RKO (cell line): ENCODE measurements around the gene UNC5A.

Experiments
- DNase-seq: peaks from one replicate; pipeline ENCODE4 v3.0.0-alpha.2; 2016; ENCODE audit warnings: low spot score

The UNC5A gene

GRCh38 chr5:176800024-176800423, 10.3 kb upstream of the UNC5A start:
- no peak for DNase-seq

DNA sequence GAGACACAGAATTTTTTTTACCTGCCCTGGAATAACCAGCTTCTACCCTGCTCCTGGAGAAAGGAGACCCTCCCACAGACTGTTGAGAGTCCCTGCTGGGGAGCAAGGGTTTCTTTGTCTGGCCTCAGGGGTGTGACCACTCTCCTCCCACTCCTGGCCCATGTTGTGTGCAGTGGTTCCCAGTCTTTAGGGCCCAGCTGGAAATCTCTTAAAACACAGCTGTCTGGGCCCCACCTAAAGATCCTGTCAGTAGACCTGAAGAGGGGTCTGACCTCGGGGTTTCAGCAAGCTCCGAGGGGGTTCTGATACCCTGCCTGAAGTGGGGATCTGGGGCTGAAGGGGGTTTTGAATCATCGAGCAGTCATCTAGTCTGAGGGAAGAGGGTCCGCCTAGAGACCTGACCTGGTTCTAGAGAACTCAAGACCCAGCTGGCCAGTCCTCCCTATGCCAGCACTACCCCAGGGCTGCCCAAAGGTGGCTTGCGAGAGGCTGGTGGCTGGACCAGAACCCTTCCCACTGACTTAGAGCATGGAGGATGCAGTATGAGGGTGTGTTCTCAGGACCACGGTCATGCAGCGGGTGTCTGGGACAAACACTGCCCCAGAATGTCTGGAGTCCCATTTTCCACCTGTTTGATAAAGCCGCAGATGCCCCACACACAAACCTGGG, 8.1 kb upstream of the UNC5A start:
- no peak for DNase-seq

GRCh38 chr5:176803068-176803942, 7.1 kb upstream of the UNC5A start:
- no peak for DNase-seq

DNA sequence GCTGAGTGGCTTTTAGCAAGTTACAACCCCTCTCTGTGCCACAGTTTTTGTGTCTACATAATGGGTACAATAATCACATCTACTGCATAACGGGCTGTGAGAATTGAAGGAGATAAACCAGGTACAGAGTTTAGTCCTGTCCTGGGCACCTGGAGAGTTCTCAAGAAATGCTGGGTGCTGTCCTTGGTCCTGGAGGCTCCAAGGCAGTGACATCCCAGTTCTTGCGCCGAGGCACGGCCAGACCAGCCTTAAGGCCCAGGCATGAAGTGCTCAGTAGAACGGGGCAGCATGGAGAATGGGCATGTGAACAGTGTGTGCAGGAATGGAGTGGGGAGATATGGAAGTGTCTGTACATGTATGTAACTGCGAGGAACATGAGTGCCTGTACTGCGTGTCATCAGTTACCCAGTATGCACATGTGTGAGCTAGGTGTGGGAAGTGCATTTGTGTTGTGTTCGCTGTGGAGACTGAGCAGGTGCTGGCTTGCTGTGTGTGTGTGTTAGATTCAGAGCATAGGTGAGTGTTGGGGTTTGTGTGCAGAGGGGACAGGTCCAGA, 6.3 kb upstream of the UNC5A start:
- DNase-seq: peak; percentile 35

GRCh38 chr5:176806137-176806536, 4.2 kb upstream of the UNC5A start:
- peak; percentile 53 for DNase-seq

DNA sequence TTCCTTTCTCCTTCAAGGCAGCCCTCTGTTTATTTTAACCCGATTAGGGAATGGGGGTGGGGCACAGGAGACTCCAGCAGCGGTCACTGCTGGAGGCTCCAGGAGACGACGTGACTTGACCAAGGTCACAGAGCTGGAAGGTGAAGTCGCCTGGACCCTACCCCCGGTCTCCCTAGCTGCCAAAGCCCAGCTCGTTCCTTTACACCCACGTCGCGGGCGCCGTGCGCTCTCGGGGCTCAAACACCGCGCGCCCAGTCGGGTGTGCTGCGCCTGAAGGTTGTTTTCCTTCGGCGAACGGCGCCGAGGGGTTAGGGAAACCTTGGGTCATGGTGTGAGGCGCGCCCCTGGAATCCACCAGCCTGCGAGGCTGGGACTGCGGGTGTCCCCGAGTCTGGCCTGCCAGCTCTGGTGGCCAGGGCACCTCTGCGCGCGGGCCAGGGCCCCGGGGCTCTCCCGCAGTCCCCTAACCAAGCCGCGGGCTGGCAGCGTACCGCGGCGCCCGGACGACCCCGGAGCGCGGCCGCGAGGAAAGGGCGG, 747 bp upstream of the UNC5A start:
- no peak for DNase-seq

DNA sequence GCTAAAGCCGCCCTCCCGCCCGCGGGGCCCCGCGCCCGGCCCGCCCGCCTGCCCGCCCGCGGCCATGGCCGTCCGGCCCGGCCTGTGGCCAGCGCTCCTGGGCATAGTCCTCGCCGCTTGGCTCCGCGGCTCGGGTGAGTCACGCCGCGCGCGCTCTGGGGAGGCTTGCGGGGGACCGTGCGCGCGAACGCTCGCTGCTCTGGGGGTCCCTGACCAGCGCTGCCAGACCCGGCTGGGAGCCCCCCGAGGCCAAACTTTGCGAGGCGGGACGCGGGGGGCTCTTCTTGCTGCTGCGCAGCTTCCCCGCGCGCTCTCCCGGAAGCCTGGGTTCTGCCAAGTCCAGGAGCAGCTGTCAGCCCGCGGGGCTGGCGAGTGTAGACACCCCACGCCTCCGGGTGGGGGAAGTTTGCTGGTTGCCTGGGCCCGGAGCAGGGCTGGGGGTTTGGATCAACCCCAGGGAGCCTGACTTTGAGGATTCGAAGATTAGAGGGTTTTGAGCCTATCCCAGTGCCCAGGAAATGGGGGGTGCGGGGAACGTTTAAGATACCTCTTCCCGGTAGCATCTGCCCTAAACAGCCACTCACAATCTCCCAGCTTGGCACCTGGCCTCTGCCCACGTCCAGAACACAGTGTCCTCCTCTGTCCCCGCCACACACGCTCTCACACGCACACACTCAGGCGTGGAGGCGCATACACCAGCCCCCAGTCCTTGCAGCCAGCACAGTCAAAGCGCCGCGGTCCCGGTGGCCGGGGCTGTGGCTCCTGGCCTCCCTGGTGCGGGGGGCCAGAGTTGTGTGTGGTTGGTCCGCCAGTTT, 535 bp downstream of the UNC5A start:
- peak; percentile 62 for DNase-seq

DNA sequence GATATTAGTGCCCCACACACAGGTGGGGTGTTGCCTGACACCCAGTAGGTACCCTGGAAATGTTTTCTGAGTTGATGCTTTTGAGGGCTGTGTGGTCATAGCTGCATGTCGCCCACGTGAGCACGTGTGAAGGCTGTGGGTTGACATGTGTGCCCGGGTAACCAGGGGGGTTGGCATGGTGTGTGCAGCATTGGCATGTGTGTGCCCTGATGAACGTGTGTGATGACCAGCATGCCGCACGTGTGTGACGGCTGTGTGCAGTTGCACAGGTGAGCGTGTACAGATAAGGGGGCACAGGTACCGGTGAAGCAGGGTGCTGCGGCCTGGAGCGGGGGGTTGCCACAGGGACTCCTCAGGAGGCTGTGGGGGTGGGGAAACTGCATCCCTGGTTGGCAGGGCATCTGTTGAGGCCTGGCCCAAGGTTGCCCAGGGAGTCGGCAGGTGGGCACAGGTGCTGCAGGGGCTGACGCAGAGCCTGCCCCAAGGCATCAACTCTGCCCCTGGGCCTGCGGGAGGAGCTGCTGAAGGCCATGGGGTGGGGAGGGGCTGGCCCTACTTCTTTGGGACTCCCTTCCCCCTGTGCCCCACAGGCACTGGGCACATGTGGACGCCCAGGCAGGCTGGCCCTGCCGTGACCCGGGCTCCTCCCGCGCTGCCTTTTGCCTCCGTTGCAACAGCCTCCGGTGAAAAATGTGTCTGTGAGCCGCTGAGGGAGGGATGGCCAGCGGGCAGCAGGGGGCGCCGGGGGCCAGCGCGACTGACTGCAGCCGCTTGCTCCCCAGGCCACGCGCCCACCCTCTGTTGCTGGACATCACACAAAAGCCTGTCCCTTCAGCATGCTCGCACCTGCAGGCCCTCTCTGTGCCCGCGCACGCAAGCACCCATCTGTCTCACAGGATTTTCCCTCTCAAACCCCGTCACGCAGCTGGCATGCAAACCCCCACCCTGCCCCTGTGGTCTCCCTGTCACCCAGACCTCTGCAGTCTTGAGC, 2.2 kb downstream of the UNC5A start:
- no peak for DNase-seq

- DNase-seq: no peak
Measured at GRCh38 chr5:176813587-176814312, 3.4 kb downstream of the UNC5A start.

DNA sequence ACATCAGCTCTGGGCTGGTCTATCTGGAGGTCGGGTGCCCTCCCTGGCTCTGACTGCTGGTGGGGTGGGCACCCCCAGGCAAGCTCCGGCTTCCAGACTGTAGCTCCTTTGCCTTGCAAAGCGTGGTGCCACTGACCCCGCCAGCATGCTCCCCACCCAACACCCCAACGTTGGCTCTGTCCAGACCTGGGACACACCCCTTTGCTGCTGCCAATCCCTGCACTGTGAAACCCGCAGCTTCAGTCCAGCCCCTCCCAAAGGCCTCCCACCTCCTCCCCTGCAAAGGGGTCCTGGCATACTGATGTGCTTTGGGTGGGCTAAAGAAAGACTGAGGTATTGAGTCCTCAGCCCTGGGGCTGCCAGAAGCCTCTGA, 3.9 kb downstream of the UNC5A start:
- no peak for DNase-seq

DNA sequence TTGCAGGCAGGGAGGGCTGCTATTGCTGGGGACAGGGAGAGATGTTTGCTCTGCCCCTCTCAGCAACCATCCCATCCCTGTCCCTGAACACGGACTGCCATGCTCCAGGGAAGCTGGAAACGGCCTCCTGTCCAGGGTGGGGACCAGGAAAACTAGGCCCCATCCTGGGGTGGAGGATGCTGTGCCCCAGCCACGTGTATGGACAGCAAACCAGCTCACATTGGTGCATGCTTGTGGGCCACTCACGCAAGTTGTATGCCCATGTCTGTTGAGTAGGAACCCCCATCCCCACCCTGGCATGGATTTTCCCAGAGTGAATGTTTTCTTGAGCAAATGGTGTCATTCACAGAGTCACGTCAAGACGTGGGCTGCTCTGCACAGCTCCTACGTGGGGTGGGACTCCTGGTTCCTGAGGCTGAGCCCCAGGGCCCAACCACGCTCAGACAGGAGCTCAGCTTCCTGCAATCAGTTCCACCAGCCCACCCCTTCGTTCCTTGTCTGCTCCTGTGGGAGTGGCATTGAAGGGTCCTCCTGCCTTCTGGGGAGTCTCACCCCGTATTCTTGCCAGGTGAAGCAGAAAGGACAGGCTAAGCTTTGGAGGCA, 4.6 kb downstream of the UNC5A start:
- DNase-seq: no peak

DNA sequence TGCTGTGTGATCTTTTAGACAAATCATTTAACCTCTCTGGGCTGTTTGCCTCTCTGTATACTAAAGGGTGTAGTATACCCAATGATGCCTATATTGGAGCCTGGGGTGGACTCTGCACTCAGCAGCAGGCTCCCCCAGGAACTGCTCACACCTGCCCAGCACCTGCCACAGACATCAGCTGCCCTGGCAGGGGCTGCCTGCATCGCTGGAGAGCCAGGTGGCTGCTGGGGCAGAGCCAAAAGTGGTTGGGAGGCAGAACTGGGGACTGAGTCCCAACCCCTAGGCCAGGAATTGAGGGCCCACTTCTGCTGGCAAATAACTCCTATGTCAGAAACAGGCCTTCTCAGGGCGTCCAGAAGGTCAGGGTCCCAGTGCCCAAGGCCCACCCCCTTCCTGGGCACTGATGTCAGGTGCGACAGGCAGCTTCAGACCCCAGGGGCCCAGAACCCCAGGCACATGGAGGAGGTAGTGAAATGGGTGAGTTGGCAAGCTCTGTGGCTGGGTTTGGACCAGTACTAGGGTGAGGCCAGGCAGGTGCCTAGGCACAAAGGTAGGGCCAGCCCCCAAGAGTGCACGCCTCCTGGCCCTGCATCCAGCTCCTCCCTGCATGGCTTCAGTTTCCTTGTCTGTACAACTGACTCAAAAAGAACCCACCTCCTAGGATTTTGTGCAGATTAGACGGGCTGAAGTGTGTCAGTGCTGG, 5.8 kb downstream of the UNC5A start:
- DNase-seq: no peak

GRCh38 chr5:176816791-176817347, 6.5 kb downstream of the UNC5A start:
- no peak for DNase-seq

DNA sequence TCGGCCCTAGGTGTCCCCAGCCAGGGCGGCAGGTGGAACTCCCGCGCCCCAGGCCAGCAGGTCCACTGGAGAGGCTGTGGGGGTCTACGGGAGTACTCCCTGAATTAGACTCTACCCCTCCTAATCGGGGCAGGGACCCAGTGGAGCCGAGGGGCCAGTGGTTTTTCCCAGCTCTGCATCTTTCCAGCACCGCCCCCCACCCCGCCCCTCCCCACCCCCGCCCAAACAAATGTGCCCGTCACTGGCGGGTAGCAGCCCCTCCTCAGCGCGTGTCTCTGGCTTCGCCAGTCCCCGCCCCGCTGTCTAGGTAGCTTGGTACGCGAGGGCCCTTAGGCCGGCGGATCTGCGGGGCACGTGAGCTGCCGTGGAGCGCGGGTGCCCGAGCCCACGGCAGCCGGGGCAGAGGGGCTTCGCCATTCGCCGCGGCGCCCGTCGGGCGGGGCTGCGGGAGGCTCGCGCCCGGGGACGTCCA, 7.0 kb downstream of the UNC5A start:
- no peak for DNase-seq

- no peak for DNase-seq
Measured at GRCh38 chr5:176817841-176818377, 7.5 kb downstream of the UNC5A start.

- no peak for DNase-seq
Measured at GRCh38 chr5:176818391-176819098, 8.2 kb downstream of the UNC5A start.

DNA sequence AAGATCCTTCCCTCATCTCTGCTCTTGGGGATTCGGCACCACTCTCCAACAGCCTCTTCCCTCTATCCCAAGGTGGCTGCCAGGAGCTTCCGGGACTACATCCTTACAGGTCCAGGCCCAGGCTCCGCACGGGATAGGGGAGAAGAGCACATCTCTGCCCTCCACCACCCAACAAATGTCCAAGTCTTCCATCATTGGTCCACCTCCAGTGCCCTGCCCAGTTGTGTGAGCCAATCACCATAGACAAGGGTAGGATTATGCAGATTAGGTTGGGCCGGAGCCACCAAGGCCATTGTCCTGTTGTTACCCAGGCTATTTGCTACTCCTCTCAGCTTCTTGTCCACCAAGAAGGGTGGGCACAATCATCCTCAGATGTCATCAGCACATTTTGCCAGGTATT, 9.1 kb downstream of the UNC5A start:
- no peak for DNase-seq

DNA sequence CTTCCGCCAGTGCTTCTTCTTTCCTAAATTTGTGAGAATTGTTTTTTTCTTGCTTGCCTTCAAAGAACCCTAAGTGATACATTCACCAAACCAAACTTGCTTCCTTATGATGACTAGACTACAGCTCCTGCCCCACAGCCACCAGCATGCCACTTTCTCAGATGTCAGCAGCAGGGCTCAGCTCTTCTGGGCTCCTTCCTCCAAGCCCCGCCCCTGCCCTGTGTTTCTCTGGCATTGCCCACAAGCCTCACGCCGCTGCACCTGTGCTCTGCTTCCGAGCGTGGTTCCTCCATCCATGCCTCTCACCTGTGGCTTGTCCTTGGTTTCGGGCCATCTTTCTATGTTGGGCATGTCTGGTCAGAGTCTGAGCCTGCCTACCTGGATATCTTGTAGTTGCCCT, 10.6 kb downstream of the UNC5A start:
- DNase-seq: no peak
